Neural cell (in vitro differentiated cells): ENCODE measurements around the gene UBAP1L.

Experiments used
- EP300 ChIP-seq: fragments of 450-650 bp; conservative IDR thresholded peaks from 2 replicates; pipeline ENCODE4 v1.6.1; 2014; ENCODE audit warnings: antibody characterized with exemption, mild to moderate bottlenecking, moderate library complexity; ENCODE audit not compliant: poor library complexity, severe bottlenecking
- EZH2 ChIP-seq: fragments of 200-600, 300-800 bp; shearing (Covaris generic), sonication (generic); IDR thresholded peaks from 2 replicates; pipeline ENCODE4 v1.6.1; 2014; ENCODE audit warnings: antibody characterized with exemption, low read length, borderline replicate concordance, mild to moderate bottlenecking; ENCODE audit not compliant: insufficient read depth, poor library complexity, severe bottlenecking
- MXI1 ChIP-seq: fragments of 450-650 bp; conservative IDR thresholded peaks from 2 replicates; pipeline ENCODE4 v1.6.1; 2014; ENCODE audit warnings: antibody characterized with exemption, mild to moderate bottlenecking; ENCODE audit not compliant: poor library complexity, severe bottlenecking
- POLR2AphosphoS5 ChIP-seq: IDR thresholded peaks from 2 replicates; pipeline ENCODE4 v1.6.1; 2012
- RAD21 ChIP-seq: fragments of 450-650 bp; conservative IDR thresholded peaks from 2 replicates; pipeline ENCODE4 v1.6.1; 2014; ENCODE audit warnings: antibody characterized with exemption, mild to moderate bottlenecking, moderate library complexity
- TAF1 ChIP-seq: IDR thresholded peaks from 2 replicates; pipeline ENCODE4 v1.6.1; 2012; ENCODE audit warnings: low read depth
- TF ChIP-seq, protein P1 (sequence below): fragments of 450-650 bp; IDR thresholded peaks from 2 replicates; pipeline ENCODE4 v1.5.1; 2014; ENCODE audit warnings: antibody characterized with exemption, mild to moderate bottlenecking, moderate library complexity; ENCODE audit not compliant: poor library complexity, severe bottlenecking
- TF ChIP-seq, protein P2 (sequence below): IDR thresholded peaks from 2 replicates; pipeline ENCODE4 v1.6.1; 2012; ENCODE audit warnings: borderline replicate concordance

DNA sequence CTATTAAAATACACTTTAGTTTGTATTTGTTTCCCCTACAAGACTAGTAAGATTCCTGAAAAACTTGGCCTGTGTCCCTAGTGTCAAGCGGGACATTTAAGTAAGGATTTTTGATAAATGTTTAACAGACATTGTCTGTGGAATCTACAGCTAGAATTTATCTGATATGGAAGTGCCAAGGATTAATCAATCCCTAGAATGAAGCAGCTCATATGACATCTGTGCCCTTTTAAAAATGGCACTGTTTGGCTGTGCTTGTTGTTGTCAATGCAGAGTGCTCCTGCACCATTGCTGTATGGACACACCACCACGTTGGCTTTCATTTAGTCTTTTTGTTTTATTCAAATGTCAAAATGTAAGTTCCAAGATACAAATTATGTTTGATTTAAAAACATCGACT is 32.9 kb upstream of the UBAP1L start:
- TF ChIP-seq POLR2AphosphoS5 (no peak), TAF1 (no peak), EZH2 (no peak), EP300 (no peak), RAD21 (no peak), MXI1 (no peak)
- TF ChIP-seq, protein P1, sequence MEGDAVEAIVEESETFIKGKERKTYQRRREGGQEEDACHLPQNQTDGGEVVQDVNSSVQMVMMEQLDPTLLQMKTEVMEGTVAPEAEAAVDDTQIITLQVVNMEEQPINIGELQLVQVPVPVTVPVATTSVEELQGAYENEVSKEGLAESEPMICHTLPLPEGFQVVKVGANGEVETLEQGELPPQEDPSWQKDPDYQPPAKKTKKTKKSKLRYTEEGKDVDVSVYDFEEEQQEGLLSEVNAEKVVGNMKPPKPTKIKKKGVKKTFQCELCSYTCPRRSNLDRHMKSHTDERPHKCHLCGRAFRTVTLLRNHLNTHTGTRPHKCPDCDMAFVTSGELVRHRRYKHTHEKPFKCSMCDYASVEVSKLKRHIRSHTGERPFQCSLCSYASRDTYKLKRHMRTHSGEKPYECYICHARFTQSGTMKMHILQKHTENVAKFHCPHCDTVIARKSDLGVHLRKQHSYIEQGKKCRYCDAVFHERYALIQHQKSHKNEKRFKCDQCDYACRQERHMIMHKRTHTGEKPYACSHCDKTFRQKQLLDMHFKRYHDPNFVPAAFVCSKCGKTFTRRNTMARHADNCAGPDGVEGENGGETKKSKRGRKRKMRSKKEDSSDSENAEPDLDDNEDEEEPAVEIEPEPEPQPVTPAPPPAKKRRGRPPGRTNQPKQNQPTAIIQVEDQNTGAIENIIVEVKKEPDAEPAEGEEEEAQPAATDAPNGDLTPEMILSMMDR = no peak
- TF ChIP-seq, protein P2, sequence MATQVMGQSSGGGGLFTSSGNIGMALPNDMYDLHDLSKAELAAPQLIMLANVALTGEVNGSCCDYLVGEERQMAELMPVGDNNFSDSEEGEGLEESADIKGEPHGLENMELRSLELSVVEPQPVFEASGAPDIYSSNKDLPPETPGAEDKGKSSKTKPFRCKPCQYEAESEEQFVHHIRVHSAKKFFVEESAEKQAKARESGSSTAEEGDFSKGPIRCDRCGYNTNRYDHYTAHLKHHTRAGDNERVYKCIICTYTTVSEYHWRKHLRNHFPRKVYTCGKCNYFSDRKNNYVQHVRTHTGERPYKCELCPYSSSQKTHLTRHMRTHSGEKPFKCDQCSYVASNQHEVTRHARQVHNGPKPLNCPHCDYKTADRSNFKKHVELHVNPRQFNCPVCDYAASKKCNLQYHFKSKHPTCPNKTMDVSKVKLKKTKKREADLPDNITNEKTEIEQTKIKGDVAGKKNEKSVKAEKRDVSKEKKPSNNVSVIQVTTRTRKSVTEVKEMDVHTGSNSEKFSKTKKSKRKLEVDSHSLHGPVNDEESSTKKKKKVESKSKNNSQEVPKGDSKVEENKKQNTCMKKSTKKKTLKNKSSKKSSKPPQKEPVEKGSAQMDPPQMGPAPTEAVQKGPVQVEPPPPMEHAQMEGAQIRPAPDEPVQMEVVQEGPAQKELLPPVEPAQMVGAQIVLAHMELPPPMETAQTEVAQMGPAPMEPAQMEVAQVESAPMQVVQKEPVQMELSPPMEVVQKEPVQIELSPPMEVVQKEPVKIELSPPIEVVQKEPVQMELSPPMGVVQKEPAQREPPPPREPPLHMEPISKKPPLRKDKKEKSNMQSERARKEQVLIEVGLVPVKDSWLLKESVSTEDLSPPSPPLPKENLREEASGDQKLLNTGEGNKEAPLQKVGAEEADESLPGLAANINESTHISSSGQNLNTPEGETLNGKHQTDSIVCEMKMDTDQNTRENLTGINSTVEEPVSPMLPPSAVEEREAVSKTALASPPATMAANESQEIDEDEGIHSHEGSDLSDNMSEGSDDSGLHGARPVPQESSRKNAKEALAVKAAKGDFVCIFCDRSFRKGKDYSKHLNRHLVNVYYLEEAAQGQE = no peak
